Effector memory CD4-positive, alpha-beta T cell (primary cell): ENCODE data around the gene TTLL7.

Experiments used
- DNase-seq, 3 donors: peaks; one replicate each; pipeline ENCODE4 v3.0.0-alpha.2; 2020
- H3K27ac ChIP-seq: 2 replicates; pipeline ENCODE4 v1.7.0; 2013; ENCODE audit warnings: mild to moderate bottlenecking, low read length, moderate library complexity; ENCODE audit not compliant: insufficient read depth, poor library complexity, severe bottlenecking
- H3K27me3 ChIP-seq: replicated peaks from 2 replicates; pipeline ENCODE4 v1.7.0; 2013; ENCODE audit warnings: mild to moderate bottlenecking, low read length; ENCODE audit not compliant: insufficient read depth, control insufficient read depth, poor library complexity, severe bottlenecking
- H3K36me3 ChIP-seq: 2 replicates; pipeline ENCODE4 v1.7.0; 2013; ENCODE audit warnings: mild to moderate bottlenecking, low read length, moderate library complexity; ENCODE audit not compliant: control insufficient read depth, insufficient read depth
- H3K4me1 ChIP-seq: 2 replicates; pipeline ENCODE4 v1.7.0; 2013; ENCODE audit warnings: low read length, mild to moderate bottlenecking; ENCODE audit not compliant: control insufficient read depth, insufficient read depth, poor library complexity, severe bottlenecking
- H3K4me3 ChIP-seq: 2 replicates; pipeline ENCODE4 v1.7.0; 2013; ENCODE audit warnings: low read length, low read depth, mild to moderate bottlenecking; ENCODE audit not compliant: insufficient read depth, poor library complexity, severe bottlenecking
- H3K9me3 ChIP-seq: 2 replicates; pipeline ENCODE4 v1.7.0; 2013; ENCODE audit warnings: mild to moderate bottlenecking, low read length, moderate library complexity; ENCODE audit not compliant: control insufficient read depth

The TTLL7 gene

GRCh38 chr1:83967336-83967735, 31.6 kb downstream of the TTLL7 start:
- Histone ChIP-seq H3K9me3 (no peaks in the 10 kb centered on the region), H3K4me1 (no peaks in the 10 kb centered on the region), H3K27me3 (no peaks in the 10 kb centered on the region), H3K36me3 (no peaks in the 10 kb centered on the region), H3K4me3 (no peak overlapping the region), H3K27ac (no peak overlapping the region)
- no peak for DNase-seq

DNA sequence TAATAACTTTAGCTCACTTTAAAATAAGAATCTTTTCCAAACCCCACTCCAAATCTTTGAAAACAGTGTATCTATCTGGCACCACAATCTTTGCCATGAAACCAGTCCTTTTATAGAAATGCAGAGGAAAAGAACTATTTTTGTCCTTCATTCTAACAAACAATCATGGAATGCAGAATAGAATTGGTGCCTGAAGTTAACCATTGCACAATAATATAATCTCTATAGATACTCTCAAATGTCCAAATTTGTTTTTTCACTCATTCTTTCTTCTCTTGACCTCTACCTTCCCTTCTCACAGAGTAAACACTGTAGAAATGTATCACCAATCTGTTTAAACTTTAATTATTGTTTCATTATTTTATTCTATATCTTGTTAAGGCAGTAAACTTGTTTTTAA, 34.8 kb downstream of the TTLL7 start:
- H3K27ac ChIP-seq = no peak overlapping the region
- H3K36me3 ChIP-seq = no peaks in the 10 kb centered on the region
- DNase-seq = no peak
- H3K27me3 ChIP-seq = no peaks in the 10 kb centered on the region
- H3K9me3 ChIP-seq = no peaks in the 10 kb centered on the region
- no peaks in the 10 kb centered on the region for H3K4me1 ChIP-seq
- no peak overlapping the region for H3K4me3 ChIP-seq

DNA sequence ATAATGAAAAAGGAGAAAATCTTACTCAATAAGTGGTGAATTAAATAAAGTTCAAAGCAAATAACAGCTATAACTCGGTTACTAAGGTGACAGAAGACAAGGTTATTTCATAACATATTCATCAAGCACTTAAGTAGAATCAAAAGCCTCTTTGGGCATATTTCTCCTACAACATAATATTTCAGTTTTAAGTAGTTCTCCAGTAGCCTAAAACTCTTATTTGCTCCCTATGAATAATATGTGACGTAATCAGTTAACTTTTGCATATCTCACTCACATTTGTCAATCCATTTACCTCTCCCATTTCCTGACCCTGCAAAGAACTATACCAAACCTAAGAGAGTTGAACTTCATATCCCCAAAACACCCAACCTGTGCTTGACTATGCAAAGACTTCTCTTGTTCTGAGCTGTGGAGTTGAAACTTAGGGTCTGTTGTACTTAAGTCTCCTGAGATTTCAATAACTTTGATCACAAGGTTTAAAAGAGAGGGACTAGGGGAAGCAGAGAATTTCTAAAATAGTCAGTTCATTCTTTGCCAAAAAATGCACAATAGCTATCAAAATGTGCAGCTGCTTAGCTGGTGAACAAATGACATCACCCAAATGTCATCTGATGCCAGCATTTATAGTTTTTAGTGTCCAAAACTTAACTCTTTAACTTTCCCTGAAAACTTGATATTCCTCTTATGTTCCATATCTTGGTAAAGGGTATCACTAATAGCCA, 37.2 kb downstream of the TTLL7 start:
- Histone ChIP-seq H3K9me3 (no peaks in the 10 kb centered on the region), H3K27me3 (no peaks in the 10 kb centered on the region), H3K36me3 (no peaks in the 10 kb centered on the region), H3K4me3 (no peak overlapping the region), H3K4me1 (no peaks in the 10 kb centered on the region), H3K27ac (no peak overlapping the region)
- no peak for DNase-seq

DNA sequence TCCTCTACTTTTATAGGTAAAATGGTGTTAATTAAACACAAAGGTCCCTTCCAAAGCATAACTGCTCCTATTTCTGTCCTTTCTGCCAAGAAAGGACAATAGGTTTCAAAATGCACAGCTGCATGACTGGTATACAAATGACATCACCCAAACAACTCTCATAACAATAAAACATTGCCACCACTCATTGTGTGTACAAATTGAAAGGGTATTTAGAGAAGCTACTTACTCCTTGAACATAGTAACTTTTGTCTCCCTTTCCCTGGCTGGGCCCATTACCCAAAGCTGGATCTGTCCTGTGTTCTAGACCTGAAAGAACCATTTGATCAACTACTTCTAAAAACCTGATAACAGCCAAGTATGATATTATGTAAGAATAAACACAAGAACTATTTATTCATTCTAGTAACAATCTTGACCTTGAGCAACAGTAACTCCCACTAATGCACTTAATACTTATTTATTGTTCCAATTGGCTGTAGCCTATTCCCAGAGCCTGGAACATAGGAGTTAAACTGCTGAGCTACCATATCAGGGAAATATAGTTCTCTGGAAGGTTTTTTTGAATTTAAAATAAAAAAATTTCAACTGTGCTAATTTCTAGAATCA, 38.2 kb downstream of the TTLL7 start:
- Histone ChIP-seq H3K9me3 (no peaks in the 10 kb centered on the region), H3K36me3 (no peaks in the 10 kb centered on the region)

DNA sequence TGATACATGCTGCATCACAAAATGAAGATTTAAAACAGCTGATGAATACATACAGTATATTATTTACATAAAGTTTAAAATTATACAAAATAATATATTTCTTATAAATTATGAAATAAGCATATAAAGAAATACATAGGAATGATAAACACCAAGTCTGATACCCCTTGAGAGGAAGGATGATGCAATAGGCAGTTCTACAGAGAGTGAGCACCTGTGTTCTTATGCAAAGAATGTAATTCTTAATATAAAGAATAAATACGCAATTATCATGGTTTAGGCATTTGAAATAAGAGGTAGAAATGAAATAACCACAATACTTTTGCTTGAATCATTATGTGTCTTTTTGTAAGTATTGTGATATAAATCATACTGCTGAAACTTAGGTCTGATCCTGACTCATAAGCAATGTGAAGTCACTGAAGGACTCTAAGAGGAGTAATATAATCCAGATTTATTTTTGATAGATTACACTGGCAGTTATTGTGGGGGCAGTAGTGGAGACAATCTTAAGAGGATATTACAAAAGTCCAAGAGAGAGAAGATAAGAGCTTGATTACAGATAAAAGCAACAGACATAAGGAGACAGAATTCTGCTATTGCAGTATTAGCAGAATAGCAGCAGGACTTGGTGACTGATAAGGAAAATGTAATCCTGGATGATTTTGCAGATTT, 39.0 kb downstream of the TTLL7 start:
- no peak overlapping the region for H3K4me3 ChIP-seq
- no peaks in the 10 kb centered on the region for H3K36me3 ChIP-seq
- DNase-seq = no peak
- H3K9me3 ChIP-seq = no peaks in the 10 kb centered on the region
- no peaks in the 10 kb centered on the region for H3K27me3 ChIP-seq
- no peaks in the 10 kb centered on the region for H3K4me1 ChIP-seq
- H3K27ac ChIP-seq = no peak overlapping the region

More for the DNA sequence above, 38.2 kb downstream of the TTLL7 start:
- no peaks in the 10 kb centered on the region for H3K4me1 ChIP-seq
- no peaks in the 10 kb centered on the region for H3K27me3 ChIP-seq
- H3K27ac ChIP-seq = no peak overlapping the region
- no peak for DNase-seq
- H3K4me3 ChIP-seq = no peak overlapping the region

- no peaks in the 10 kb centered on the region for H3K4me1 ChIP-seq
- H3K27ac ChIP-seq = no peak overlapping the region
- H3K9me3 ChIP-seq = no peaks in the 10 kb centered on the region
- no peaks in the 10 kb centered on the region for H3K36me3 ChIP-seq
- DNase-seq = no peak
- no peaks in the 10 kb centered on the region for H3K27me3 ChIP-seq
- H3K4me3 ChIP-seq = no peak overlapping the region
Measured at GRCh38 chr1:83958704-83959103, 40.2 kb downstream of the TTLL7 start.

DNA sequence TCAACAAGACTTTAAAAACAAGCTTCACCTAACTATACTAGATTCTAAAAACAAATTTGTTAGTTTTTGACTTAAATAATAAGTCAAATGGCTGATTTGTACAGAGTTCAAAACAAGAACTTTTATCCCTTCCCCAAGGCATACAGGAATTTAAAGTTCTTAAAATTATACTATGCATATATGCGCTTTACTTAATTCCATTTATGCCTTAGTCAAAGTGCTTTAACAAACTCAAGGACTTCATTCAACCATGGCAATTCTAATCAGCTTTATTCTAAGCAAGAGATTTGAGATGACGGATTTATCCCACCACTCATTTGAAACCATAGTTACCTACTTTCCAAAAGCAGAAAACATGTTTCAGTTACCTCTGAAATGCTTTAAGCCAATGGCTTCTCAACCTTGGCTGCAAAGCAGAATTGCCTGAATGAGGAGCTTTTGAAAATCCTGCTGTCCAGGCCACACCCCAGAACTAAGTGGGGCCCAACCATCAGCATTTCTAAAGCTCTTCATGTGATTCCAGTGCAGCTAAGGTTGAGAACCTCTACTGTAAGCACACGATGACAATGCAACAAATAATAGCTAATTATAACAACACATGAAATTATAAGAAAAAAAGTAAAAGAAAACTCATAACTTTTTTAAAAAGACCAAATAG, 44.6 kb downstream of the TTLL7 start:
- Histone ChIP-seq H3K4me1 (no peaks in the 10 kb centered on the region), H3K36me3 (no peaks in the 10 kb centered on the region), H3K4me3 (no peak overlapping the region), H3K9me3 (no peaks in the 10 kb centered on the region), H3K27me3 (no peaks in the 10 kb centered on the region), H3K27ac (no peak overlapping the region)
- DNase-seq = no peak

DNA sequence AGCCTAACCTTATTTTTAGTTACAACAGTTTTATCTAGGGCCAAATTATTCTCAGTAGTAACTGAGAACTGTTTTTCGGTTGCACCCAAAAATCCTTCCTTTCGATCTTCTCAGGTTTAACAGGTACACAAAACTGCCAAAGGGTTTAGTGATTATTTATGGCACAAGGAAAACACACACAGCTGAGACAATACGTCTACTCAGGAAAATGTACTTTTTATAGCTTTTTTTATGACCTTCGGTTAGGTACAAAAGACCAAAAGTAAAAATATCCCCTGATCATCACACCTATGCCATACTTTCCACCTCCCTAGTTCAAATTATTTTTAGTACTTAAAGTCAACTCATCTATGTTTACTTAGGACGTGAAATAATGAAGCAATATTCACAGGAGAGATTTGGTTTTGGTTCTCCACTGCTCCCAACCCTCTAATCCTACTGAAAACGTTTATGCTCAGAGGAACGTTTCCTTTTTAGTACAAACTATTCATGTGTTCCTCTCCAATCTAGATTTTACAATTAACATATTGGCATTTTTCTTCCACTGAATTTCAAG, 48.7 kb downstream of the TTLL7 start:
- Histone ChIP-seq H3K9me3 (no peaks in the 10 kb centered on the region), H3K36me3 (no peaks in the 10 kb centered on the region), H3K4me3 (no peak overlapping the region), H3K27ac (no peak overlapping the region), H3K4me1 (no peaks in the 10 kb centered on the region), H3K27me3 (no peaks in the 10 kb centered on the region)
- no peak for DNase-seq

DNA sequence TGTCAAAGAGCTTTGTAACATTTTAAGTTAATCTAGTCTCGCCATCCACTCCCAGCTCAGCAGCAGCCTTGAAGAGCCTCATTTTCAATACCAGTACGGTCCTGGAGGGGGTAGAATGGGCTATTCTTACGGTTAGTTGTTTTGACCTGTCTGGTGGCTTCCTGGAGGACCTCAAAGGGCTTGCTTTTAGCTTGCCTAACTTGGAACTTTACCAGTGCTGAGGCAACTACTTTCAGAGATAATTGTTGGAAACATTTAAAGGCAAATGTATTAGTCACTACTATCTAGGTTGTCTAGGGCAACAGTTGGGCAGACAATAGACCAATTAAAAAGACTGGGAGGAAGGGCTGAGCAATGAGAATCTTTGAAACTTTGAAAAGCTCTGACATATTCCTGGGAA, 56.0 kb downstream of the TTLL7 start:
- no peak for DNase-seq
- Histone ChIP-seq H3K4me3 (no peak overlapping the region), H3K36me3 (no peaks in the 10 kb centered on the region), H3K9me3 (no peaks in the 10 kb centered on the region), H3K27ac (no peak overlapping the region), H3K4me1 (no peaks in the 10 kb centered on the region), H3K27me3 (no peaks in the 10 kb centered on the region)
